ENCODE data around the gene SRRM2. TPM values are rescaled to one million over a fixed set of nuclear protein-coding genes. Genes with fewer than 3 reads are reported as not detected.
A peak's percentile ranks its signal among the peaks of the same experiment; 100 is the strongest.

SRRM2 gene
- total and polyA plus RNA-seq, 2 experiments from 2014 or later, result 42.6 to 202 TPM

- Histone ChIP-seq H3K9ac (no peak overlapping the region), H3K9me3 (ENCODE audit: low read depth) (no peaks in the 10 kb centered on the region), H3K27ac (no peak overlapping the region), H3K4me3 (no peak overlapping the region), H3K4me1 (ENCODE audit: insufficient read depth) (no peaks in the 10 kb centered on the region), H3K27me3 (replicated peaks; ENCODE audit: insufficient read depth) (no peaks in the 10 kb centered on the region), H3K4me2 (ENCODE audit: unreplicated experiment) (no peak overlapping the region), H3K36me3 (ENCODE audit: low read depth) (no peaks in the 10 kb centered on the region), H3K79me2 (ENCODE audit: insufficient read depth) (no peaks in the 10 kb centered on the region), H2AFZ (no peak overlapping the region), H4K20me1 (ENCODE audit: insufficient read depth) (no peaks in the 10 kb centered on the region), H3K9me2 (ENCODE audit: insufficient read depth) (no peaks in the 10 kb centered on the region), H3F3A (ENCODE audit: insufficient read depth) (no peaks in the 10 kb centered on the region)
- in situ Hi-C loops (cut with MboI), result no loop called here
- TF ChIP-seq EZH2 (IDR thresholded peaks at IDR 0.05; ENCODE audit: insufficient read depth, poor library complexity, severe bottlenecking) (no peak), EZH2phosphoT487 (IDR thresholded peaks at IDR 0.05; ENCODE audit: insufficient read depth, low read depth) (no peak)
- WGBS, 2 experiments (ENCODE audit: low coverage in 1 of 2, low lambda C conversion rate in 2 of 2, missing lambda C conversion rate in 2 of 2), result 3 to 21% methylated on average over 19 to 25 of the region's 33 CpGs
- peak; percentile 67 for DNase-seq
These were observed 36.9 kb upstream of the SRRM2 start for GRCh38 chr16:2715519-2715918.

- no peak overlapping the region for H3K4me3 ChIP-seq
- DNase-seq, result no peak
- no peaks in the 10 kb centered on the region for H3F3A ChIP-seq (ENCODE audit: insufficient read depth)
- no peak overlapping the region for H2AFZ ChIP-seq
- no peaks in the 10 kb centered on the region for H3K4me1 ChIP-seq (ENCODE audit: insufficient read depth)
- TF ChIP-seq EZH2phosphoT487 (IDR thresholded peaks at IDR 0.05; ENCODE audit: insufficient read depth, low read depth) (no peak), EZH2 (IDR thresholded peaks at IDR 0.05; ENCODE audit: insufficient read depth, poor library complexity, severe bottlenecking) (no peak)
- H3K9me3 ChIP-seq (ENCODE audit: low read depth), result no peaks in the 10 kb centered on the region
- no peaks in the 10 kb centered on the region for H3K36me3 ChIP-seq (ENCODE audit: low read depth)
- 75 to 76% methylated on average over 17 of the region's 17 CpGs for WGBS, 2 experiments (ENCODE audit: low coverage in 1 of 2, low lambda C conversion rate in 2 of 2, missing lambda C conversion rate in 2 of 2)
- no peaks in the 10 kb centered on the region for H3K27me3 ChIP-seq (replicated peaks; ENCODE audit: insufficient read depth)
- H3K27ac ChIP-seq, result no peak overlapping the region
- H3K4me2 ChIP-seq (ENCODE audit: unreplicated experiment), result no peak overlapping the region
- H3K9ac ChIP-seq, result no peak overlapping the region
- no peaks in the 10 kb centered on the region for H3K79me2 ChIP-seq (ENCODE audit: insufficient read depth)
- H4K20me1 ChIP-seq (ENCODE audit: insufficient read depth), result no peaks in the 10 kb centered on the region
- in situ Hi-C loops (cut with MboI), result no loop called here
- no peaks in the 10 kb centered on the region for H3K9me2 ChIP-seq (ENCODE audit: insufficient read depth)
These were observed 36.2 kb upstream of the SRRM2 start for GRCh38 chr16:2715966-2716885.

GRCh38 chr16:2716948-2717347 lies 35.5 kb upstream of the SRRM2 start:
- H3K36me3 ChIP-seq (ENCODE audit: low read depth), result no peaks in the 10 kb centered on the region
- H3K27me3 ChIP-seq (replicated peaks; ENCODE audit: insufficient read depth), result no peaks in the 10 kb centered on the region
- H3K9me2 ChIP-seq (ENCODE audit: insufficient read depth), result no peaks in the 10 kb centered on the region
- no peaks in the 10 kb centered on the region for H3K4me1 ChIP-seq (ENCODE audit: insufficient read depth)
- no peak overlapping the region for H2AFZ ChIP-seq
- H3F3A ChIP-seq (ENCODE audit: insufficient read depth), result no peaks in the 10 kb centered on the region
- no peak overlapping the region for H3K4me2 ChIP-seq (ENCODE audit: unreplicated experiment)
- in situ Hi-C loops (cut with MboI), result no loop called here
- no peaks in the 10 kb centered on the region for H4K20me1 ChIP-seq (ENCODE audit: insufficient read depth)
- H3K9ac ChIP-seq, result no peak overlapping the region
- no peak overlapping the region for H3K27ac ChIP-seq
- DNase-seq, result no peak
- WGBS, 2 experiments (ENCODE audit: low coverage in 1 of 2, low lambda C conversion rate in 2 of 2, missing lambda C conversion rate in 2 of 2), result 73% methylated on average over 10 of the region's 10 CpGs
- H3K9me3 ChIP-seq (ENCODE audit: low read depth), result no peaks in the 10 kb centered on the region
- H3K4me3 ChIP-seq, result no peak overlapping the region
- TF ChIP-seq EZH2 (IDR thresholded peaks at IDR 0.05; ENCODE audit: insufficient read depth, poor library complexity, severe bottlenecking) (no peak), EZH2phosphoT487 (IDR thresholded peaks at IDR 0.05; ENCODE audit: insufficient read depth, low read depth) (no peak)
- no peaks in the 10 kb centered on the region for H3K79me2 ChIP-seq (ENCODE audit: insufficient read depth)

DNA sequence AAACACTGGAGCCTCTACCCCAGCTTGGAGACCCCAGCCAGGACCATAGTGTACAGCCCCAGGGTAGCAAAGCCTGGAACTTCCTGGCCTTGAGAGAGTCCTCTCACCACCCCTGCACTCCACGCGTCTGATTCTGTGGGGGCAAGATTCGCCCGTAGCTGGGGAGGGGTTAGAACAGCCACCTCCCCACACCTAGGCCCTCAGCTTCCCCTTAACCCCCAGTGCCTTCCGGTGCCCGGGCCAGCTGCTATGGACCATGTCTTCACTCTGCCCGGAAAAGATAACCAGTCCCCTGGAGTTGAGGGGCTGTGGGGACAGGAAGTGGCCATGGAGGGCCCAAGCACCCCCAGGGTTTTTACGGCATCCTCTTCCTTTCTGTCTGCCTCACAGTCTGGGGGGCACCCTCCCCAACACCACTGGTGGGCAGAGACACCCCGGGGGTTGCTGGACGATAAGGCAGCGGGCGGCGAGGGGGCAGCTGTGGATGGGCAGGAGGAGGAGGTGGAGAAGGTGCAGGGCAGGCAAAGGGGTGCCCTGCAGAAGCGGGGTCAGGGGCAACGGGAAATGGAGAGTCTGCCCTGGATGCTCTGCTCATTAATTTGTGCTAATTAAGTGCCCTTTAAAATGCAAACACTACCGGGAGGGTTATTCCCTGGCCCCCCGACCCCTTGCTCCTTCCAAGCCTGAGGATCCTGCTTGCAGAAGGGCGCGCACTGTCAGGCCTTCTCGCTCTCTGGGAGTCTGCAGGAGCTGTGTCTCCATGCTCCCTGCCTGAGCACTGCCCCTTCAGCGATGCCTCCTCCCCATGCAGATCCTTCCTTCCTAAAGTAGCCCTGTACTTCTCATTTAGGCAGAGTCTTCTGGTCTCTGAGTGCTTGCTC lies 34.8 kb upstream of the SRRM2 start:
- H3K9me3 ChIP-seq (ENCODE audit: low read depth), result no peaks in the 10 kb centered on the region
- no peaks in the 10 kb centered on the region for H3K79me2 ChIP-seq (ENCODE audit: insufficient read depth)
- no peaks in the 10 kb centered on the region for H3K27me3 ChIP-seq (replicated peaks; ENCODE audit: insufficient read depth)
- no peak overlapping the region for H3K9ac ChIP-seq
- H3K4me1 ChIP-seq (ENCODE audit: insufficient read depth), result no peaks in the 10 kb centered on the region
- no peak overlapping the region for H2AFZ ChIP-seq
- 88% methylated on average over 19 to 21 of the region's 21 CpGs for WGBS, 2 experiments (ENCODE audit: low coverage in 1 of 2, low lambda C conversion rate in 2 of 2, missing lambda C conversion rate in 2 of 2)
- in situ Hi-C loops (cut with MboI), result no loop called here
- no peaks in the 10 kb centered on the region for H3K36me3 ChIP-seq (ENCODE audit: low read depth)
- H3K27ac ChIP-seq, result no peak overlapping the region
- H3K4me3 ChIP-seq, result no peak overlapping the region
- H3K9me2 ChIP-seq (ENCODE audit: insufficient read depth), result no peaks in the 10 kb centered on the region
- no peaks in the 10 kb centered on the region for H3F3A ChIP-seq (ENCODE audit: insufficient read depth)
- H3K4me2 ChIP-seq (ENCODE audit: unreplicated experiment), result no peak overlapping the region
- no peak for DNase-seq
- TF ChIP-seq EZH2 (IDR thresholded peaks at IDR 0.05; ENCODE audit: insufficient read depth, poor library complexity, severe bottlenecking) (no peak), EZH2phosphoT487 (IDR thresholded peaks at IDR 0.05; ENCODE audit: insufficient read depth, low read depth) (no peak)
- no peaks in the 10 kb centered on the region for H4K20me1 ChIP-seq (ENCODE audit: insufficient read depth)

Data from GM23248 (cell line).